ENCODE results near the gene GNAT2. TPM values are rescaled to one million over a fixed set of nuclear protein-coding genes. Genes with fewer than 3 reads are reported as not detected.
"Not testable (repeated sequence)": the region's sequence is repeated elsewhere in the genome, so short reads cannot be mapped to it uniquely, and the experiment has no call there.

The GNAT2 gene
- not detected for polyA plus RNA-seq (2013, experiment 1 of 2; ENCODE audit: insufficient read length)
- not detected for polyA plus RNA-seq (2013, experiment 2 of 2; ENCODE audit: insufficient read length)

- peak; percentile 80 for DNase-seq
Observed at GRCh38 chr1:109619576-109620400, at the start of gene GNAT2, which contains the start of gene AMPD2. Gene GNAT2 (minus strand): TSS chr1:109619616. CDS start chr1:109612870, 6,746 bp downstream. Gene AMPD2 (plus strand): TSS chr1:109619837. CDS start chr1:109621176, 1,339 bp downstream.

GRCh38 chr1:109668123-109668775 is 48.8 kb upstream of the GNAT2 start:
- no peak for DNase-seq

- peak; percentile 84 for DNase-seq
Observed at GRCh38 chr1:109667452-109668122, 48.2 kb upstream of the GNAT2 start, which contains the start of gene GSTM2. Gene GSTM2 (plus strand): TSS chr1:109668057. CDS start chr1:109668116, 59 bp downstream.

GRCh38 chr1:109664671-109665070 is 45.3 kb upstream of the GNAT2 start:
- DNase-seq, result no peak

DNA sequence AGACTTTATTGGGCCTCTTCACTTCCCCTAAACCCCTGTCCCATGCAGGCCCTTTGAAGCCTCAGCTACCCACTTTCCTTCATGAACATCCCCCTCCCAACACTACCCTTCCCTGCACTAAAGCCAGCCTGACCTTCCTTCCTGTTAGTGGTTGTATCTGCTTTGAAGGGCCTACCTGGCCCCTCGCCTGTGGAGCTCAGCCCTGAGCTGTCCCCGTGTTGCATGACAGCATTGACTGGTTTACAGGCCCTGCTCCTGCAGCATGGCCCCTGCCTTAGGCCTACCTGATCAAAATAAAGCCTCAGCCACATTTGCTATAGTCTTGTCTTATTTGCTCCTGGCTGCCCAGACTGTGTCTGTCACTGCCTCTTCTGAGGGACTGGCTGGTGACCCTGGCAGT is 42.0 kb upstream of the GNAT2 start:
- no peak for DNase-seq

DNA sequence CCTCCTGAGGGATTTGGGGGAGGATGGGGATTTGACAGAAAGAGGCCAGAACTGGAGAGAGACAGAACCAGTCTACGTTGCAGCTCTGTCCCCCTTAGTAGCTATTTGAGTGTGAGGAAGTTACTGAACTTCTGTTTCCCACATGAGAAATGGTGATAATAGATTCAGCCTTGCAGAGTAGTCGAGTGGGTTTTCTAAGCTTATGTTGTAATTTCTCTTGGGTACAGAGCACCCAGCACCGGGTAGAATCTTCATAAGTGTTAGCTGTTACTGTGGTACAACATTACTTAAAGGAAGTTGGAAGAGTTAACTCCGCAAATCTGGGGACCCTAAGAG is 41.2 kb upstream of the GNAT2 start:
- DNase-seq, result not testable (repeated sequence)

DNA sequence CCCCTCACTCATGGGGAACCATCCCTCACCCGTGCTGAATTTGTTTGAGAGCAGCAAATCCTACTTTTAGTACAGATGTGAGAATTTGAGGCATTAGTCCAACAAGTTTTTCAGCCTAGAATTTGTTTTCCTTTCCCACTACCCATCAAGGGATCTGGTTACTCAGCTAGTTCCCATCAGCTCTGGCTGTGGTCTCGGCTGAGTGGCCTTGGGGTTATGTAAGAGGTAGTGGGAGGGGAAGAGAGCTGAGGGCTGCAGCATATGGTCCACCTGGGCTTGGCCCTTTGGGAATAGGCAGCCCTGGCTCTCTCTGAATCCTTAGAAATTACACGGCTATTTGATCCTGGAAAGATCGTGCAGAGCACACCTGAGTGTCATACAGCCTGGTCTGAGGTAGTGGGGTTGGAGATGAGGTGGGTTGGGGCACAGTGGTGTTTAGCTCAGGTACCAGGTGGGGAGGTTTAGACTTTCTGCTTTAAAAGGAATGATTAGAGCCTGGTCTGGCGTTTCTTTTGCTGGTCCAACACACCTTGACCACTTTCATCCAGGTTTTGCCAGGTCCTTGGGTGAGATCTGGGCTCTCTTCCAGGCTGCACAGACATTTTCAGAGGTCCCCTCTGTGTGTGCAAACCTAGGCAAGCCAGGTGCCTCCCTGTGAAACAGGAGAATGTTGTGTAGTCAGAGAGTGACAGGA is 40.7 kb upstream of the GNAT2 start:
- no peak for DNase-seq

DNA sequence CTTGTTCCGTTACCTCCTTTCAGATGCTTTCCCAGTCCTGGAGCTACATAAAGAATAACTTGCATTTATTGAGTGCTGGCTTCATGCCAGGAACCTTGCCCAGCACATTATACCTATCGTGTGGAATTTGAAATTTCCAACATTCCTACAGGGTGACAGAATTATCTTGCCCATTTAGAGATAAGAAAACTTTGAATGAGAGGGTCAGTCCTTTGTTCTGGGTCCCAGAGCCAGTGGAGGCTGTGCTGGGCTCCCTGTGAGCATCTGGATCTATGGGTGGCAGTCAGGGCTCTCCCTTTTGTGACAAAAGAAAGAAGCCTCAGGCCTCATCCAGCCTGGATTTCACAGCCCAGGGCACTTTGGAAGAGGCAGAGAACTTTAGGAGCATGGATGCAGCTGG is 39.7 kb upstream of the GNAT2 start:
- no peak for DNase-seq

DNA sequence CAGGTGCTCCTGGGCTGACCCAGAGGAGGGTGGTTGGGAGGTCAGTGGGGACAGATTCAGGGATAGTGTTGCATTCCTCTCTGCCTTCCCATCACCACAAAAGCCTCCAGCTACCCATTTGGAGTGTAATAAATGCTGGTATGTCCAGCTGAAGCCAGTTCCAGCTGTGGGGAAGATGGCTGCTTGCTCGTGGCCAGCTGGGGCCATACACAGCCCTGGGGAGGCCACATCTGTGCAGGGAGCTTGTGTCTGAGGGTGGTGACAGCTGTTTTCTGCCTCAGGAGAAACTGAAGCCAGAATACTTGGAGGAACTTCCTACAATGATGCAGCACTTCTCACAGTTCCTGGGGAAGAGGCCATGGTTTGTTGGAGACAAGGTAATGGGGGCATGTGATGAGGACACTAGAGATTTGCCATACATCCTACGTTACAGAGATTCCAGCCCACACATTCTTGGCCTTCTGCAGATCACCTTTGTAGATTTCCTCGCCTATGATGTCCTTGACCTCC is 39.2 kb upstream of the GNAT2 start:
- DNase-seq, result no peak

GRCh38 chr1:109657970-109658369 is 38.6 kb upstream of the GNAT2 start:
- DNase-seq, result no peak

- no peak for DNase-seq
Observed at GRCh38 chr1:109657395-109657794, 38.0 kb upstream of the GNAT2 start.

GRCh38 chr1:109655615-109656519 is 36.5 kb upstream of the GNAT2 start, which contains the start of gene GSTM4:
Gene GSTM4 (plus strand): TSS chr1:109656099. CDS start chr1:109656390, 291 bp downstream.
- DNase-seq, result peak; percentile 83

- no peak for DNase-seq
Observed at GRCh38 chr1:109654519-109654918, 35.1 kb upstream of the GNAT2 start.

- no peak for DNase-seq
Observed at GRCh38 chr1:109653306-109653705, 33.9 kb upstream of the GNAT2 start.

DNA sequence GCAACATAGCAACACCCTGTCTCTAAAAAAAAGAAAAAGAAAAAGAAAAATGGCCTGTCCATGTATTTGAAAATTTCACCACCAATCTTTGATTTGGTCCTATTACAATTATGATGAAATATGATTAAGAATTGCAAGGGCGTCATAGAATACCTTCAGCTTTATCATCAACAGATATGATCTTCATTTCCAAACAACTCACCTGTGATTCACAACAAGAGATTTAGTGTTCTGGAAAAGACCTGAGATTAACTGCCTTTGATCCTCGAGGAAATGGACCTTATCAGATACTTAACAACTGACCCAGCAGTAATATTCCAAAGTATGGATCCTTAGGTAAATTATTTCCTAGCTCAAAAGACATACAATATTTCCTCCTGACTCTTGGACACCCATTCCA is 33.0 kb upstream of the GNAT2 start:
- DNase-seq, result no peak

GRCh38 chr1:109650609-109651008 is 31.2 kb upstream of the GNAT2 start:
- DNase-seq, result peak; percentile 78

DNA sequence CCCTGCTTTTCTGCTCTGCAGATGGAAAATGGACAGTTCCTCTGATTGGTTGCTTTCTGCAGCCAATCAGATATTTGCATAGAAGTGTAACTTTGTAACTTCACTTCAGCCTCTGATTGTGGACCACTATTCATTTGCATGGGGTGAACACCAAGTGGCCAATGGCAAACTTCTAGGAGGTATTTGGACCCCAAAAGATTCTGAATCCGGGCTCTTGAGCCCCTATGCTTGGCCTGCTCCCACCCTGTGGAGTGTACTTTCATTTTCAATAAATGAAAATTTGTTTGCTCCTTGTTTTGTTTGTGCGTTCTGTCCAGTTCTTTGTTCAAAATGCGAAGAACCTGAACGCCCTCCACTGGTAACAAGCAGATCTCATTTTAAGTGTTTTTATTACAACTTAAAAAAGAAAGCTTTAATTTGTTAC is 30.1 kb upstream of the GNAT2 start:
- DNase-seq, result peak; percentile 20

GRCh38 chr1:109644670-109645069 is 25.3 kb upstream of the GNAT2 start:
- DNase-seq, result no peak

DNA sequence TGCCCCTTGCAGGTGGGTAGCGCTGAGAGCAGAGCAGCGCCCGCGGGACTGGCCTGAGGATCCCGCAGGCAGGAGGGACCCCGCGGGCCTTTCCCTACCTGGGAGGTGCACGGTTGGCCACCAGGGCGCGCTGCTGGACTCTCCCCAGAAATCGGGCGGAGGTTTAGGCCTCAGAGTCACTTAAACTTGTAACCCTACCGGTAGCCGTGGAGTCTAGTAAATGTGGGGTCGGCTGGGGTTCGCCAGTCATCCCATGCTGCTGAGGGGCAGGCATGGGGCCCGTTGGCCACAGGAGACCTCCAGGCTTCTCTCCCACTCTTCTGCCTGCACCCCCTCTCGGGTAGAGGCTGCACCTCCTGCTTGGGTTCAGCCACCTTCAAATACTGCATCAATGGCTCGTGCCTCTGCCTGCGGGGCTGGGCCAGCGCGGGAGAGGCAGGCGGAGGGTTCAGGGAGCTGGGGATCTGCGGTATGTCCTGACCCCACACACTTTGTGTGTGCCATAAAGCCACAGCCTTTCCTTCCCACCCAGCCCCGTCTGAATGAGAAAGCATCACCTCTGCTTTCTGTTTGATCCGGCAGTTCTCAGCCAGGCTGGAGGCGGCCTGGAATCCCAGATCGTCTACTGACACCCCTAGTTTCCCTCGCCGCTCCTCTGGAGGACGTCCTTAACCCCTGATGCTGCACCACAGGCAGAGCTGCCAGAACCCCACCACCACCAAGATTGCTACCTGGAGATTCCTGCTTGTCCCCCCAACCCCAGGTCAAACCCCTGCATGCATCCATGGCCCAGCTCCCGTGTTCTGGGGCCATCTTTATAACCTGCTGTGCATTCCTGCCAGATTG is 24.2 kb upstream of the GNAT2 start:
- peak; percentile 69 for DNase-seq

DNA sequence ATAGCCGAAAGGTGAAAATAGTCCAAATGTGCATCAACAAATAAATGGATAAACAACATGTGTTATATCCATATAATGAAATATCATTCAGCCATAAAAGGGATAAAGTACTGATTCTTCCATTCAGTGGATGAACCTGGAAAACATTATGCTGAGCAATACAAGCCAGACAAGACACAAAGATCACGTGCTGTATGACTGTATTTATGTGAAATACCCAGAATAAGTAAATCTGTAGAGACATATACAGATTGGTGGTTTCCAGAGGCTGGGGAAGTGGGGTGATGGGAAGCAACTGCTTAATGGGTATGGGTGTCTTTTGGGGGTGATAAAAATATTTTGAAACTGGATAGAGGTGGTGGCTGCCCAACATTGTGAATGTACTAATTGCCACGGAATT is 23.2 kb upstream of the GNAT2 start:
- no peak for DNase-seq
